Thyroid gland (tissue), 4 donors: ENCODE measurements around the gene CD58. TPM values are rescaled to one million over a fixed set of nuclear protein-coding genes. Genes with fewer than 3 reads are reported as not detected.

Experiments used
- DNase-seq, 2 donors: peaks; one replicate each; pipeline ENCODE4 v3.0.0-alpha.2; 2019
- H3K27ac ChIP-seq, 3 donors: fragments of 200-600 bp; sonication (generic); 1 replicate in 2 of 3; 2 replicates in 1 of 3; pipeline ENCODE4 v1.5.1; 2016 to 2019; ENCODE audit warnings: mild to moderate bottlenecking in 1 of 3, moderate library complexity in 1 of 3
- H3K27me3 ChIP-seq: fragments of 200-600 bp; sonication (generic); one replicate; pipeline ENCODE4 v1.5.1; 2019
- H3K36me3 ChIP-seq, 2 donors: fragments of 200-600 bp; sonication (generic); one replicate each; pipeline ENCODE4 v1.5.1; 2016 to 2019
- H3K4me1 ChIP-seq, 2 donors: fragments of 200-600 bp; sonication (generic); one replicate each; pipeline ENCODE4 v1.5.1; 2017 to 2019
- H3K4me3 ChIP-seq, 3 donors: fragments of 200-600 bp; sonication (generic); replicated peaks in 1 of 3; 1 replicate in 2 of 3; 2 replicates in 1 of 3; pipeline ENCODE4 v1.5.1; 2016; ENCODE audit warnings: mild to moderate bottlenecking in 1 of 3
- H3K9me3 ChIP-seq: fragments of 200-600 bp; sonication (generic); one replicate; pipeline ENCODE4 v1.5.1; 2017
- POLR2A ChIP-seq, 2 donors: fragments of 450-650 bp; IDR thresholded peaks; one replicate each; pipeline ENCODE4 v1.6.1; 2017; ENCODE audit warnings: antibody characterized with exemption in 2 of 2, mild to moderate bottlenecking in 2 of 2, moderate library complexity in 1 of 2
- WGBS, 2 donors: methylation state at CpG; one replicate each; pipeline ENCODE4 v1.1.5; 2017; 5-methylcytosine and 5-hydroxymethylcytosine counted together
- intact Hi-C: fragments of 100-400 bp; cut with DNase I; formaldehyde crosslinking; loops from one replicate; pipeline ENCODE4 v1.15.1; 2023
- total RNA-seq, 4 donors: library from RNA; depleted of rRNA; stranded (reverse); fragments of >200 nt; gene quantifications; one replicate each; pipeline ENCODE4 v1.2.3, GENCODE V29; 2016
- TF ChIP-seq, protein P1 (sequence below), 6 experiments: fragments of 200-600 bp in 3 of 6; fragments of 450-650 bp in 3 of 6; sonication (generic) in 3 of 6; IDR thresholded peaks; one replicate each; pipeline ENCODE4 v1.5.1; 2016 to 2019; ENCODE audit warnings: antibody characterized with exemption in 6 of 6, mild to moderate bottlenecking in 2 of 6, inconsistent platforms in 1 of 6, moderate library complexity in 1 of 6

CD58 gene
- total RNA-seq, 4 donors from 2014 or later = 17.5 to 51.9 (median 23.1) TPM

DNA sequence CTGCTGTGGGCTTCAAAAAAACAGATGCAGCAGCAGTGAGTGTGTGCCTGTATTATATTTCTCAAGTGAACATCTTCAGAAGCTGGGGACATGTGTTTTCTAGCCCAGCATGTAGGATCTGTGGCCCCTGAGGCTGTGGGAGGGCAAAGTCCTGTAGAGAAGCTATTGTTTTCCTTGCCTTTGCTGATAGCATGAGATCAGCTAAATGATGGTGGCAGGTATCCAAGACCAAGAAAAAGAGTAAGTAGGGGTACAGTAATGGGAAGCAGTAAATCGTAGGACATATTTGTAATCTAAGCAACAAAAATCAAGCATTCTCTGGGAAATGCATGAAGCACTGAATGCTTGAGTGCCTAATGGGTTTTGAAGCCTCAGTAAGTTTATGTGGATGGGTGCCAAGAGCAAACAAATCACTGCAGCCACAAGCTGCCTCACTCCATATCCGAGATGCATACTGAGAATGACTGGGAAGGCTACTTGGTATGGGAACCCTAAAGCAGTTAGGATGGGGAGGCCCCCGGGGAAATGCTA is 98.3 kb downstream of the CD58 start:
- peak; percentile 28 to 29 for DNase-seq
- WGBS, 2 donors = 22 to 25% methylated on average over 3 of the region's 3 CpGs
- Histone ChIP-seq H3K27me3 (no peaks in the 10 kb centered on the region), H3K36me3 (no peaks in the 10 kb centered on the region), H3K4me3 (no peak overlapping the region), H3K9me3 (no peaks in the 10 kb centered on the region), H3K4me1 (peaks cover 0 to 11% of the 10 kb centered on the region in 2 donors), H3K27ac (no peak overlapping the region)
- intact Hi-C loops = no loop called here
- TF ChIP-seq POLR2A (IDR thresholded peaks at IDR 0.05) = no peak
- TF ChIP-seq, protein P1, sequence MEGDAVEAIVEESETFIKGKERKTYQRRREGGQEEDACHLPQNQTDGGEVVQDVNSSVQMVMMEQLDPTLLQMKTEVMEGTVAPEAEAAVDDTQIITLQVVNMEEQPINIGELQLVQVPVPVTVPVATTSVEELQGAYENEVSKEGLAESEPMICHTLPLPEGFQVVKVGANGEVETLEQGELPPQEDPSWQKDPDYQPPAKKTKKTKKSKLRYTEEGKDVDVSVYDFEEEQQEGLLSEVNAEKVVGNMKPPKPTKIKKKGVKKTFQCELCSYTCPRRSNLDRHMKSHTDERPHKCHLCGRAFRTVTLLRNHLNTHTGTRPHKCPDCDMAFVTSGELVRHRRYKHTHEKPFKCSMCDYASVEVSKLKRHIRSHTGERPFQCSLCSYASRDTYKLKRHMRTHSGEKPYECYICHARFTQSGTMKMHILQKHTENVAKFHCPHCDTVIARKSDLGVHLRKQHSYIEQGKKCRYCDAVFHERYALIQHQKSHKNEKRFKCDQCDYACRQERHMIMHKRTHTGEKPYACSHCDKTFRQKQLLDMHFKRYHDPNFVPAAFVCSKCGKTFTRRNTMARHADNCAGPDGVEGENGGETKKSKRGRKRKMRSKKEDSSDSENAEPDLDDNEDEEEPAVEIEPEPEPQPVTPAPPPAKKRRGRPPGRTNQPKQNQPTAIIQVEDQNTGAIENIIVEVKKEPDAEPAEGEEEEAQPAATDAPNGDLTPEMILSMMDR (IDR thresholded peaks at IDR 0.05) = no peak

DNA sequence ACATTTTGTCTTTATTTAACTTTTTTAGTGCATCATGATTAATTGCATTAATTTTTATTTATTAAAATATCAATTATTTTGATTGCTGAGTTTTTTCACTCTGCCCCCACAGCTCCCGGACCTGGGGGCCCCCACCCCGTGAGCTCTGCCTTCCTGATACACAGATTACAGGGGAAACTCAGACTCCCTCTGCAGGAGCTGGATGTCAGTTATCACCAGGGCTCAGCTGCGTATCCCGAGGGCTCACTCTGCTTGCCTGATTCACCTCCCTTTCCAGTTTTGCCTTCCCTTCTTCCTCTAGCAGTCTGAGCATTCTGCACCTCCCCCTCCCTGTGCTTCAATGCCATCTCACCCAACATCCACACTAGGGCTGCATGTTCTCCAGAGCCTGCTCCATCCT is 99.6 kb downstream of the CD58 start:
- WGBS, 2 donors = 72 to 76% methylated on average over 4 of the region's 4 CpGs
- Histone ChIP-seq H3K27me3 (no peaks in the 10 kb centered on the region), H3K4me3 (no peak overlapping the region), H3K4me1 (peaks cover 0 to 11% of the 10 kb centered on the region in 2 donors), H3K9me3 (no peaks in the 10 kb centered on the region), H3K27ac (no peak overlapping the region), H3K36me3 (no peaks in the 10 kb centered on the region)
- DNase-seq = no peak
- TF ChIP-seq POLR2A (IDR thresholded peaks at IDR 0.05) = no peak
- TF ChIP-seq, protein P1 (IDR thresholded peaks at IDR 0.05) = no peak
- intact Hi-C loops = no loop called here

DNA sequence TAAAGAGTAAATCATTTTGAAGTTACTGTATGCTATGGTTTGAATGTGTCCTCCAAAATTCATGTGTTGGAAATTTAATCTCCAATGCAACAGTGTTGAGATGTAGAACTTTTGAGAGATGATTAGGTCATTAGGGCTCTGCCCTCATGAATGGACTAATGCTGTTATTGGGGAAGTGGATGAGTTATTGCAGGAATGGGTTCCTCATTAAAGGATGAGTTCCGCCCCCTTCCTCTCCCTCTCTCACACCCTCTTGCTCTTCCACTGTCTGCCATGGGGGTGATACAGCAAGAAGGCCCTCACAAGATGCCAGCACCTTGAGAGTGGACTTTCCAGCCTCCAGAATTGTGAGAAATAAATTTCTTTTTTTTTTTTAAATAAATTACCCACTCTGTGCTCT is 100.2 kb downstream of the CD58 start:
- TF ChIP-seq, protein P1 (IDR thresholded peaks at IDR 0.05) = no peak
- TF ChIP-seq POLR2A (IDR thresholded peaks at IDR 0.05) = no peak
- Histone ChIP-seq H3K27ac (no peak overlapping the region), H3K4me1 (peaks cover 0 to 11% of the 10 kb centered on the region in 2 donors), H3K9me3 (no peaks in the 10 kb centered on the region), H3K36me3 (no peaks in the 10 kb centered on the region), H3K27me3 (no peaks in the 10 kb centered on the region), H3K4me3 (no peak overlapping the region)
- 93 to 100% methylated on average over 1 of the region's 1 CpG for WGBS, 2 donors
- intact Hi-C loops = no loop called here
- no peak for DNase-seq

DNA sequence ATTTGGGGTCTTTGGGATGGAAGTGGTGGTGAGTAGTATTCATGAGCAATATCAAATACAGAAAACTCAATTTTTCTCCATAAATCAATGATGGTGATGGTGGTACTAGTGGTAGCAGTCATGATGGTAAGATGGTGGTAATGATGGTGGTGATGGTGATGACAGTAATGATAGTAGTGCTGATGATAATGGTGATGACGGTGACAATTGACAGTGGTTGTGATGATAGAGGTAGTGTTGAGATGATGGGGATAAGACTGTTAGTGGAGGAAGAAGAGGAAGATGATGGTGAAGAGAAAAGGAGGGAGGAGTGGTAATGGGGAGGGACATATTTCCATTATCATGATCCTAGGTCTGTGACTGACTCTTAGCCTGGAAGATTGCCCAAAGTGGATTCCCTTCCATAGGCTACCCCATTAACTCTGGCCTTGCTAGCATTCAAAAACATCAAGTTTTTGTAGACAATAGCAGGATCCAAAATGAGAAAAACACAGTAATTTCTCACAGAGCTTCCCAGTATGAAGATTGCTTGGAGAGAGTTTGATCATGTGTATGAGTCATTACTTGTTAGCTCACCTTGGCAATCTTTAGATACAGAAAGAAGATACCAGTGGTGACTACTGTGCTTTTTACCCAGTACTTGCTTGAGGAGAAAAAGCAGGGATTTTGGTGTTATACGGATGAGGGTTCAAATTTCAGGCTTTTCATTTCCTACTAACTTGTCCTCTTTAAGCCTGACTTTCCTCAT is 103.8 kb downstream of the CD58 start:
- Histone ChIP-seq H3K4me1 (peaks cover 0 to 5% of the 10 kb centered on the region in 2 donors), H3K9me3 (no peaks in the 10 kb centered on the region), H3K27ac (no peak overlapping the region), H3K27me3 (no peaks in the 10 kb centered on the region), H3K36me3 (no peaks in the 10 kb centered on the region), H3K4me3 (no peak overlapping the region)
- intact Hi-C loops = no loop called here
- DNase-seq = no peak
- 91 to 95% methylated on average over 2 of the region's 2 CpGs for WGBS, 2 donors
- TF ChIP-seq POLR2A (IDR thresholded peaks at IDR 0.05) = no peak
- TF ChIP-seq, protein P1 (IDR thresholded peaks at IDR 0.05) = no peak
